ENCODE results near the gene RGS6.

Gene RGS6

GRCh38 chr14:72515779-72516770, 583.8 kb downstream of the RGS6 start:
- no peak for DNase-seq (ENCODE audit: insufficient read length, low spot score)

DNA sequence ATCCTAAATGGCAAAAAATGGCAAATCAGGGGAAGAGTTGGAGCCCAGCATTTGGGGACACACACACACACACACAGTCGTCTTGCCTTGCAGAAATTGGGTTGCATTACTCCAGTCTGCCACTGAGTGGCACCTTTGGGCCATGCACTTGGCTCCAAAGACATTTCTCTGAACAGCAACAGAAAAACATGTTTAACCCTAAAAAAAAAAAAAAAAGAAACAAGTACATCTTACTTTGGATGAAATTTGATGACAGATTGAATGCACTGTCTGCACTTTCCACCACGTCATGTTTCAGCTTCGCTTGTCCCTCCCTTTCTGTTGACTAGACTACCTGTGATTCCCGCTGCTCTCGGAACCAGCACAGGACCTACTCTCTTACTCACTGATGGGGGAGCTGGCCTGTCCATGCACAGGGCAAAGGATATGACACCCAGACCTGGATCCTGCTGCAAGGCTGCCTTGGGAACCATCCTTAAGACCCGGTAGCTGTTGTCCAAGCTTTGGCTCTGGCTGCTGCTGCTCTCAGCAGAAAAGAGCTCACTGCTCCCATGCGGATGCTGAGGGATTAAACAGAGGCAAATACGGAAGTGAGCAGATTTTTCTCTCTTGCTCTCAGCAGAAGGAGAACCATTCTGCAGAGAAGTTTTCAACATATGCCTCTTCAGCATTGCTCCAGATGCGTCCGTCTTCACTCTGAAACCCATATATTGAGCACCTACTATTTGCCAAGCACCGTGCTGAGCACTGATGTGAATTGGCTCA, 584.9 kb downstream of the RGS6 start:
- no peak for DNase-seq (ENCODE audit: insufficient read length, low spot score)
- peak; percentile 55 for FAIRE-seq

More at GRCh38 chr14:72515779-72516770, 583.8 kb downstream of the RGS6 start:
- FAIRE-seq, result no peak

DNA sequence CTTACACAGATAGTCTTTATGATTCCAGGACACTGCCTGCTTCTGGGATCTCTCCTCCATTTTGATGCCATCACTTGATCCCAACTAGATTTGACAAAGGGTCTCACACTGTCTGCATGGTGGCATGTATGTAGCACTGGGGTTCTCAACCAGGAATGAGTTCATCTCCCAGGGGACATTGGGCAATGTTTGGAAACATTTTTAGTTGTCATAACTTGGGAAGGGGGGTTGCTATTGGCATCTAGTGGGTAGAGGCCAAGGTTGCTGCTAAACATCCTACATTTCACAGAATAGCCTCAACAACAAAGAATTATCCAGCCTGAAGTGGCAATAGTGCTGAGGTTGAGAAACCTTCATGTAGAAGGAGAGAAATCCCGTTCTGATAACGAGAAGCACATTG, 585.5 kb downstream of the RGS6 start:
- no peak for FAIRE-seq
- DNase-seq (ENCODE audit: insufficient read length, low spot score), result no peak

- DNase-seq (ENCODE audit: insufficient read length, low spot score), result peak; percentile 43
- peak; percentile 91 for FAIRE-seq
Observed at GRCh38 chr14:72518809-72519377, 586.7 kb downstream of the RGS6 start.

- FAIRE-seq (peak; percentile 57), DNase-seq (ENCODE audit: insufficient read length, low spot score) (no peak)
Observed at GRCh38 chr14:72519543-72519942, 587.3 kb downstream of the RGS6 start.

DNA sequence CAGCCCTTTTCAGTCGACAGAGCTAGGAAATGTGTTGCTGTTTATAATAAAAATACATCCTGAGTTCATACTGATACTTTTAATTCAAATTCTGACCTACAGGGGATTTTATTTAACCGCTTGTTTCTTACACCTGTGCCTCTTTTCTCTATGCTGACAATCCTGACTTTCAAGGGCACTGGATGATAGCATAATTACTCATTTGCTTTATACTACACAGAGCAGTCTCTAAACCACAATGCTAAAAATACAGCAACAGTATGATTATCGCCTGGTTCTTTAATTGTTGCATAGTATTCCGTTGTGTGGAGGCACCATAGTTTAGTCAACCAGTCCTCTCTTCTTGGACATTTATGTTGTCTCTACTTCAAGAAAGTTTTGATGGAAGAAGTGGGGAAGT, 588.8 kb downstream of the RGS6 start:
- no peak for DNase-seq (ENCODE audit: insufficient read length, low spot score)
- FAIRE-seq, result peak; percentile 42

DNA sequence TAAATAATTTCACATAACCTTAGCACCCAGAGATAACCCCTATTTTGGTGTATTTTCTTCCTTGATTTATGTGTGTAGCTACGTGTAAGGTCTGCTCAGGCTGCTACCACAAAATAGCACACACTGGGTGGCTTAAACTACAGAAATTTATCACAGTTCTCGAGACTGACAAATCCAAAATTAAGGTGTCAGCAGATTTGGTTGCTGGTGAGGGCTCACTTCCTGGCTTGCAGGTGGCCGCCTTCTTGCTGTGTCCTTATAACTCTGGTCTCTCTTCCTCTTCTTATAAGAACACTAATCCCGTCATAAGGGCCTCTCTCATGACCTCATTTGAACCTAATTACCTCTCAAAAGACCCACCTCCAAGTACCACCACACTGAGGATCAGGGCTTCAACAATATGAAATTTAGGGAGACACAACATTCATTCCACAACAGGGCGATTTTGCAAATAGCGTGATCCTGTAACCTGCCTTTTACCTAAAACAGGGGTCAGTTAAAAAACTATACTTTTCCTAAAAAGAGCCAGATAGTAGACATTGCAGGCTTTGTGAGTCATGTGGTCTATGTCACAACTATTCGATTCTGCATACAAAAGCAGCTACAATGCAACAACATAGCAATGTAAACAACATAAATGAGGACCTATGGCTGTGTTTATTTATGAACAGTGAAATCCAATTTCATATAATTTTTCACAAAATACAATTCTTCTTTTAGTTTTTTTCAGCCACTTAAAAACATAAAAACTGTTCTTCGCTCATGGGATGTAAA, 589.9 kb downstream of the RGS6 start:
- FAIRE-seq, result peak; percentile 42
- DNase-seq (ENCODE audit: insufficient read length, low spot score), result no peak

DNA sequence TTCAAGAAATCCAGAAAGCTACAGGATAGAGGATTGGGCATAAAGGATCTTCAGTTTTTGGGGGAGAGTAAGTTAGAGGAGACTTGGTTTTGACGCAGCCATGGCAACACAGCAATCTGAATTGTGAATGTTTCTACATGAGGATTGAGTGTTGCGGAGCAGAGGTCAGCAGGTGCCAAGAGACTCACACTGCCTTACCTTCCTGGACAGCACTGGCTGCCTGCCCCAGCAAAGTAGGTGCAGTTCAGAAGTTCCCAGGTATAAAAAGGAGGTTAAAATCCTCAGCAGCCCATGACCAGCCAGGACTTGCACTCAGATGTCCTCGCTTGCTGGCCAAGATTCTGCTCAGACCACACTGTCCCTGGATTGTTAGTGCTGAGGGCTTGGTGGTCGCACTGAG, 590.6 kb downstream of the RGS6 start:
- DNase-seq (ENCODE audit: insufficient read length, low spot score) (no peak), FAIRE-seq (no peak)

DNA sequence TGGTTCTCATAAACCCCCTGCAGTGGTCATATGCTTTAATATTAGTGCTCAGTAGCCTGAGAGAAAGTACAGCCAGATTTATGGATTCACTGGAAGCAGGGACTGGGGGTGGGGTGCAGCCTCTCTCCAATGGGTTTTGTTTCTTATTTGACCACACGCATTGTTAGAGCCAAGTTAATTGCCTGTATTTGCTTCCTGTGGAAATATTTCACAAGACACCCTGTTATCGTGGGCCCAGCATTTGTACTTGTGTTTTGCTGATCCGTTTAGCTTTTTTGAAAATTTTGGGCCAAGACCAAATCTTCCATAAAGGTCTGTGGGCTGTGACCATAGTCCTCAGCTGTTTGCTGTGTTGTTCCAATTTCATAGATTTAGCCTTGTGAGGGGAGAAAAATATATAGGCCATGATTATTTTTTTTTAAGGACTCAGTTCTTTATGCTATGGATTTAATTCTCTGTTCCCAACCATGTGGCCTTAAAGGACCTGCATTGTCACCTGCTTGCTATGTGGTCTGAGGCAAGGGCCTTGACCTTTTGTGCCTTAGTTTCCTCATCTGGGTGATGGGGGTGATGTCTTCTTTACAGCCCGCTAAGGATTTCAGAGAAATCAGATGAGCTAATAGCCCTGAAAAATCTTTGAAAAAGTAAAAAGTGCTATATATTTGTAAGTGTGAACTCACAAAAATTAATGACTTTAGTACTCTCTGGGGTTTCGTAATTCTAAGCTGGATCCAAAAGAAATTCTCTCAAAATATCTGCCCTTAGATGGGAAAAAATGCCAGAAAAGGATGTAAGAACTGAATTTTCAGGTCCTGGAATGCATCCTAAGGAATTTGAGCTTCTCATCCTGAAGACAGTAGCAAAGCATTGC, 591.4 kb downstream of the RGS6 start:
- DNase-seq (ENCODE audit: insufficient read length, low spot score), result no peak

GRCh38 chr14:72524295-72524629, 592.0 kb downstream of the RGS6 start:
- DNase-seq (ENCODE audit: insufficient read length, low spot score) (no peak), FAIRE-seq (no peak)

More for the DNA sequence above, 591.4 kb downstream of the RGS6 start:
- no peak for FAIRE-seq

DNA sequence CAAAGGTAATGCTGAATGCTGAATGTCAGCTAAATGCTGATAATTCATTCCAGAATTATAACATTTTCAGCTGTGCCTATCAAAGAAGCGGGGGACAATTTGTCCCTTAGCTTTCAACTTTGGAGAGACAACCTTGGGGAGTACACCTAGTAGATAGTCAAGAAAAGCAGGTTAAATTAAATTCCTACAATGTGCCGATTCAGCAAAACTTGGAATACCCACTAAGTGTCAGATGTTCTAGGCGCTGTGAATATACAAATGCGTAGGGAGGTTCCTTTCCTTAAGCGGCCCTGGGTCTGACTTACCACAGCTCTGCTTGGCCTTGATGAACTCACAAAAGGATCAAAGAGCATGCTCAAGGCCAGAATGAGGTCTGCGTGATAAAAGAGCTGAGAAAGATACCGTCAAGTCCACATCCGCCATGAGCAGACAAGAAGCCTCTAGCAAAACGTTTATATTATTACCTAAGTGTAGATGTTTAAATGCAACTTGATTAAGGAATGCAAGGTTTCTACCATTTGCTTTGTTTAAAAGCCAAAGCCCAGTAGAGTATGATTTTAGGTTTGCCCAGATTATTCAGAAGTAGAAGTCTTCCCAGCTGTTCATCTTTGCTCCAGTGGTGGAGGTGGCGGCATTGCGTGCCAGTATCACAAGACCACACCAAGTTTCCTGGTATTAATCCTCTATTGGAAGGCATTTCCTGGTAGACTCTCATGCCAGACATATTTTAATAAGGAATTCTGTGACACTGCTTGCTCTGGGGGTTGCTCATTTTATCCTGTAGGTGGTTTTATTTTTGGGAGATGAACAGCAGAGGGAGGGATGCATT, 593.1 kb downstream of the RGS6 start:
- no peak for DNase-seq (ENCODE audit: insufficient read length, low spot score)
- FAIRE-seq, result no peak

DNA sequence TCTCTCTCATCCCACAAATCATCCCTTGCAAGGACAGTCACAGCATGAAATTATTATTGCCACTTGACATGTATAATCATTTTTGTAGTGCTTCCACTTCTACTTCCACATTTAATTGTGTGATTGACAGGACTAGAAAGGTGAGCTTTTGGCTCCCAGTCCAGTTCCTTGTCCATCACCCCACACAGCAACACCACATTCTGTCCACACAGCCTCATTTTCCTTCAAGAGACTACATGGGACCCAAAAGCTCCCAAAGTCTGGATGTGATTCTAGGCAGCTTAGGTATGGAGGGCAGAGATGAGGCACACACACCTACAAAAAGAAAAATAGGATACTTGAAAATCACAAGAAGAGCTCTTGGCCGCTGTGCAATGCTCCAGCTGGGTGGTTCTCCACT, 595.4 kb downstream of the RGS6 start:
- DNase-seq (ENCODE audit: insufficient read length, low spot score) (no peak), FAIRE-seq (no peak)

- DNase-seq (ENCODE audit: insufficient read length, low spot score) (no peak), FAIRE-seq (no peak)
Observed at GRCh38 chr14:72528059-72528862, 596.0 kb downstream of the RGS6 start.

GRCh38 chr14:72528863-72529175, 596.6 kb downstream of the RGS6 start:
- FAIRE-seq (no peak), DNase-seq (ENCODE audit: insufficient read length, low spot score) (no peak)

DNA sequence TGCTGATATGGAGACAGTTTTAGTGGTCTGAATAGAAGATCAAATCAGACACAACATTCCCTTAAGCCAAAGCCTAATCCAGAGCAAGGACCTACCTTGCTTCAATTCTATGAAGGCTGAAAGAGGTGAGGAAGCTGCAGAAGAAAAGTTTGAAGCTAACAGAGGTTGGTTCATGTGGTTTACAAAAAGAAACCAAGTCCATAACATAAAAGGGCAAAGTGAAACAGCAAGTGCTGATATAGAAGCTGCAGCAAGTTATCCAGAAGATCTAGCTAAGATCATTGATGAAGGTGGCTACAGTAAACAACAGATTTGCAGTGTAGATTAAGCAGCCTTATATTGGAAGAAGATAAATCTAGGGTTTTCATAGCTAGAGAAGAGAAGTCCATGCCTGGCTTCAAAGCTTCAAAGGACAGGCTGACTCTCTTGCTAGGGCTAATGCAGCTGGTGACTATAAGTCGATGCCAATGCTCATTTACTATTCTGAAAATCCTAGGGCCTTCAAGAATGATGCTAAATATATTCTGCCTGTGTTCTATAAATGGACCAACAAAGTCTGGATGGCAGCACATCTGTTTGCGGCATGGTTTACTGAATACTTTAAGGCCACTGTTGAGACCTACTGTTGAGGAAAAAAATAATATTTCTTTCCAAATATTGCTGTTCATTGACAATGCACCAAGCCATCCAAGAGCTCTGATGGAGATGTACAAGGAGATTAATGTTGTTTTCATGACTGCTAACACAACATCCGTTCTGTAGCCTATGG, 600.6 kb downstream of the RGS6 start:
- DNase-seq (ENCODE audit: insufficient read length, low spot score), result no peak
- FAIRE-seq, result no peak

GRCh38 chr14:72535485-72535884, 603.3 kb downstream of the RGS6 start:
- no peak for FAIRE-seq

DNA sequence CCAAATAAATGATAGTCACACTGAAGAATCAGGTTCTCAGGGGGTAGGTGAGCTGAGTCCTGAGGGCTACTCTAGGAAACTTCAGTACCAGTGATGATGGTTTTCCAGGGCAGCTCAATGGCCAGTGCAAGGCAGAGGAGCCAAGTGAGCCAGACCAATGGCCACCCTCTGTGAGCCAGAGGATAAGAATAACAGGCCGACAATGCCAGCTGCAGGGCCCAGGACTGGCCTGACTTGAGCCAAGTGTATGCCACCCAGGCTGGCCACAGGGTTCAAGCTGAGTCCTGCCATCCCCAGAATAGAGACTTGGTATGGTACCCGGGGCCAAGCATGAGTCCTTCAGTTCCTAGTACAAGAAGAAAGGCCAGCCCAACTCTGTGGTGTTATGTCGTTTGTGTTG, 606.2 kb downstream of the RGS6 start:
- FAIRE-seq, result no peak
- DNase-seq (ENCODE audit: insufficient read length, low spot score), result no peak

More at GRCh38 chr14:72535485-72535884, 603.3 kb downstream of the RGS6 start:
- no peak for DNase-seq (ENCODE audit: insufficient read length, low spot score)
